Measurements from ENCODE around the gene FAM98C. TPM values are rescaled to one million over a fixed set of nuclear protein-coding genes. Genes with fewer than 3 reads are reported as not detected.

The FAM98C gene
- total RNA-seq, 4 donors from 2014 or later, result 4.1 to 24.7 (median 20.1) TPM

DNA sequence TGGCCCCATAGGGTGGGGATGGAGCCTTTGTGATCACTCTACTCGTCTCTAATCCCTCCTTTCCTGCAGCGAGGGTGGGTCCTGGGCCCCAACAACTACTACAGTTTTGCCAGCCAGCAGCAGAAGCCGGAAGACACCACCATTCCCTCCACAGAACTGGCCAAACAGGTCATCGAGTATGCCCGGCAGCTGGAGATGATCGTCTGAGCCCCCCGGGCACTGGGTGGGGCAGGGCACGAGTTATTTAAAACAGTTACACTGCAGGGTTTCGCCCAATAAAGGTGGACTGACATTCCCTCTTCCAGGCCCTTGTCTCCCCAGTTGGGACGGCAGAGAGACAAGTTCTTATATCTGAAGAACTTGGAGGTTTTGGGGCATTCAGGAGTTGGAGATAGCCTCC lies 19.7 kb upstream of the FAM98C start:
- TF ChIP-seq, protein P1, sequence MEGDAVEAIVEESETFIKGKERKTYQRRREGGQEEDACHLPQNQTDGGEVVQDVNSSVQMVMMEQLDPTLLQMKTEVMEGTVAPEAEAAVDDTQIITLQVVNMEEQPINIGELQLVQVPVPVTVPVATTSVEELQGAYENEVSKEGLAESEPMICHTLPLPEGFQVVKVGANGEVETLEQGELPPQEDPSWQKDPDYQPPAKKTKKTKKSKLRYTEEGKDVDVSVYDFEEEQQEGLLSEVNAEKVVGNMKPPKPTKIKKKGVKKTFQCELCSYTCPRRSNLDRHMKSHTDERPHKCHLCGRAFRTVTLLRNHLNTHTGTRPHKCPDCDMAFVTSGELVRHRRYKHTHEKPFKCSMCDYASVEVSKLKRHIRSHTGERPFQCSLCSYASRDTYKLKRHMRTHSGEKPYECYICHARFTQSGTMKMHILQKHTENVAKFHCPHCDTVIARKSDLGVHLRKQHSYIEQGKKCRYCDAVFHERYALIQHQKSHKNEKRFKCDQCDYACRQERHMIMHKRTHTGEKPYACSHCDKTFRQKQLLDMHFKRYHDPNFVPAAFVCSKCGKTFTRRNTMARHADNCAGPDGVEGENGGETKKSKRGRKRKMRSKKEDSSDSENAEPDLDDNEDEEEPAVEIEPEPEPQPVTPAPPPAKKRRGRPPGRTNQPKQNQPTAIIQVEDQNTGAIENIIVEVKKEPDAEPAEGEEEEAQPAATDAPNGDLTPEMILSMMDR (IDR thresholded peaks at IDR 0.05; ENCODE audit: low read depth), result no peak

DNA sequence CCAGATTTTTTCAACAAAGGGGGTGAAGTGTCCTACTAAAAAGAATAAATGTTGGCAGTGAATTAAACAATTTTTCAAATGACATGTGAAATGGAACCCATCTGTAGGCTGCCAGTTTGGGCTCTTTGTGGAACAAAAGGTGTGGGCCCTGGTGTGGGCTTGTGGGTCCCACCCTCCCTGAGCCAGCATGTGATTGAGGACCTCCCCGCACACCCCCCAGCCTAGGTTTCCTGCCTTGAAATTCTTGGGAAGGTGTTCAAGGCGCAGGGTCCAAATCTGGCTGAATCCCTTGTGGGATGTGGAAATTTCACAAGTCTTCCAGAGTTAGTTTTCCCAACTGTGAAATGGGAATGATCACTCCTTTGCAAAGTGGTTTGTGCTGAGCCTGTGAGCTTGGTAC lies 19.1 kb upstream of the FAM98C start:
- TF ChIP-seq, protein P1 (IDR thresholded peaks at IDR 0.05; ENCODE audit: low read depth), result no peak

DNA sequence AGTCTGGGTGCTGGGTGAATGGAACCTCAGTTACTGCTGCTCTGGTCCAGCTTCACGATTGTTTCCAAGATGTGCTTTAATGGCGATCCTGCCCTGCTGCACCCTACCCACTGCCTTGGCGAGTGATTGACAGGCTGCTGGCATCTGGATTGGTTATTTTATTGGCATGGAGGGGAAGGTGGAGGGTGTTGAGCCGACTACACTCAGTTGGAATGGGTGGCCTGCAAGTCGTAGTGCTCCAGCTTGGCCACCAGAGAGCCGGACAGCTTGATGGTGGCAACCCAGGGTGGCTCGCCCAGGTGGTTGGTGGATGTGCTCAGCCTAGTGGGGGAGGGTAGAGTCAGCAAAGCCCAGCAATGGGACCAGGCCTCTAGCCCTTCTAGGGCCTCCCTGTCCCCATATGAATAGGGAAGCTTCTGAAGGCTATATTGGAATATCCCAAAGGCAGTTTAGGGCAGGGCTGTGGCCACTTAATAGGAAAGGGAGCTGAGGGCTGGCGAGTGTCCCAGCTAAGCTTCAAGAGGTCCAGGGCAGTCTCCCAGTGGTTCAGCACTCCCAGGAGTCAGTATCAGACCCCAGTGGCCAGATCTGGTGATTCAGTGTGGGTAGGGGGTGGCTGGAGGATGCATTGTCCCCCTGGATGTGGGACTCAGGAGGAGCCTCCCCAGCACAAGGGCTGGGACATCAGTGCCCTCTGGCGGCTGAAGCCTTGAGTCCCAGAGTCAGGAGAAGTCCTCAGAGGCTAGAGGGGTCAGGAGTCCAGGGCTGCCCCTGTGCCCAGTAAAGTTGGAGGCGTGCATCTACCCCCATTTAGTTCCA lies 18.5 kb upstream of the FAM98C start:
- TF ChIP-seq, protein P1 (IDR thresholded peaks at IDR 0.05; ENCODE audit: low read depth), result no peak

DNA sequence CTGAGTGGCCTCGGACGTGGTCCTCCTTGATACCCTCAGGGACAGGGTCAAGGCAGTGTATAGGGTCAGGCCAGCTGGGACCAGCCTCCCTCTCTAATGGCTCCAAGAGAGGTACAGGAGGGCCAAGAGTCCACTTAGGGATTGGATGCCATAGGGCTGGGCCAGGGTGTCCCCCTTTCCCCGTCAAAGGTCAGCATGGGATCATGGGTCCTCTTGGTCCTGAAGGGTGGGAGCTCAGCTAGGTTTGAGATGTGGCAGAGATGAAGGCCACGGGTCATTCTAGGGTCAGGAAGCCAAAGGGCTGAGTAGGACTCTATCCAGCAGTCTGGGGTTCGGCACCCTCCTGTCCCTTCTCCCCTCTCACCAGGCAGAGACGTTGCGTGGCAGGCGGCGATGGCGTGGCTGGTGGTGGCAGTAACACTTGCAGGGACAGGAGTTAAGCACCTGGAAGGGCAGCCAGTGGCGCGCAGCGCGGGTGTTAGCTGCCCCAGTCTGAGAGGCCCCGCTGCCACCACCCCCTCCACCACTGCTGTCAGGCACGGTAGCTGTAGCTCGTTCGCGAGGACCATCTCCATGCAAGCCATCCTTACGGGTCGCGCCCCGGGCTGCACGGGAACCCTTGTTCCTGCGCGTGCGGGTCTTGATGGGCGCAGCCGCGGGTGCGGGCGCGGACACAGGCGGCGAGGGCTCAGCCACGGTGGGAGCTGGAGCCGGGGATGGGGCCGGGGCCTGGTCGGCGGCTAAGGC lies 17.7 kb upstream of the FAM98C start:
- TF ChIP-seq, protein P1 (IDR thresholded peaks at IDR 0.05; ENCODE audit: low read depth), result no peak

DNA sequence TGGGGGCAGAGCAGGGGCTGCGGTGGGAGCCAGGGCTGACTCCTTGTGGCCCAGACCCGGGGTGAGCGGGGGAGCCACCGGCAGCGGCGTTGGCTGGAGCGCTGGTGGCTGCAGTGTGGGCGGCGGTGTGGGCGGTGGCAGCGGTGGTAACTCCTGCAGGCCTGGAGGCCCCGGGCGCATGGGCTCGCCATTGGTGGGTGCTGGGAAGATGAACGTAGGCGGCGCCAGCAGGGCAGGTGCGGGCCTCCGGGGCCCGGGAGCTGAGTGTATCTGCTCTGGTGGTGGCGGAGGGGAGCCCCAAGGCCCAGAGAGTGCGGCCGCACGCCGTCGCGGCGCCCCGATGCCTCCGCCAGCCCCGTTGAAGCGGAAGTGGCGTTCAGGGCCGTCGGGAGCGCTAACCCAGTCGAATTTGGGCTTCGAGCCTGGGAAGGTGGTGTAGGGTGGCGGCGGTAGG lies 17.1 kb upstream of the FAM98C start:
- TF ChIP-seq, protein P1 (IDR thresholded peaks at IDR 0.05; ENCODE audit: low read depth), result no peak

DNA sequence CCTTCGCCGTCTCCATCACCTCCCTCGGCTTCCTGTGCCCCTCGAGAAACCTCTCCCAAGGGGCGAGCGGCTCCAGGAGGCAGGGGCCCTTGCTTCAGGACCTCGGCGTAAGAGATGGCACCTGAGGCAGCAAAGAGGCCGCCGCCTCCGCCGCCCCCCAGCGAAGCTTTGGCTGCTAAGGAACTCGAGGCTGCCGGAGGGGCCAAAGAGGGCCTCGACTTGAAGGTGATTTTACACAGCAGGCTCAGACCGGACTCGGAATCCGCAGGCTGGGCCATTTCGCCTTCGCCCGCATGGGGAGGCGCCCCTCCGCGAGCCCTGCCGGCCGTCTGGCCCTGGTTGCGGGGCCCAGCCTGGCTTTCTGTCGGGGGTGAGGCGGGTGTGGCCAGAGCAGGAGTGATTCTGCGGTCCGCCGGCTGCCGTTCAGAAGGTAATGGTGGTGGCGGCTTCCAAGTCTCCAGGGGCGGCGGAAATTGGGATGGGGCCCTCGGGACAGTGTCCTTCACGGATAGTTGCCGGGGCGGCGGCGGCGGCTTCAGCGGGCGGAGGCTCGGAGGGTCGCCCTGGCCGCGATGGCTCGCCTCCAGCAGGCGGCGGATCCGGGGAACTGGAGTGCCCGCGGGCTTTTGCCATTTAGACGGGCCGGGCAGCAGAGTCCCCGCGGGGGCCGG lies 16.5 kb upstream of the FAM98C start:
- TF ChIP-seq, protein P1 (IDR thresholded peaks at IDR 0.05; ENCODE audit: low read depth), result no peak

Data from subcutaneous adipose tissue (tissue), 4 donors.